GM23248 (cell line): ENCODE data around the gene RBM19. TPM values are rescaled to one million over a fixed set of nuclear protein-coding genes. Genes with fewer than 3 reads are reported as not detected.

Source experiments
- DNase-seq: peaks from one replicate; pipeline ENCODE4 v3.0.0-alpha.2; 2015
- H2AFZ ChIP-seq: fragments of 200-600 bp; sonication (generic); 2 replicates; pipeline ENCODE4 v1.6.1; 2016; ENCODE audit warnings: antibody characterized with exemption
- H3F3A ChIP-seq: fragments of 200-600 bp; sonication (generic); 2 replicates; pipeline ENCODE4 v1.6.1; 2016; ENCODE audit warnings: mild to moderate bottlenecking, antibody characterized with exemption, mixed run types; ENCODE audit not compliant: insufficient read depth
- H3K27ac ChIP-seq: fragments of 200-600 bp; sonication (generic); 2 replicates; pipeline ENCODE4 v1.5.1; 2016; ENCODE audit warnings: mild to moderate bottlenecking
- H3K27me3 ChIP-seq: fragments of 200-600 bp; sonication (generic); replicated peaks from 2 replicates; pipeline ENCODE4 v1.6.1; 2016; ENCODE audit warnings: mild to moderate bottlenecking; ENCODE audit not compliant: insufficient read depth
- H3K36me3 ChIP-seq: fragments of 200-600 bp; sonication (generic); 2 replicates; pipeline ENCODE4 v1.6.1; 2016; ENCODE audit warnings: low read depth, mild to moderate bottlenecking
- H3K4me1 ChIP-seq: fragments of 200-600 bp; sonication (generic); 2 replicates; pipeline ENCODE4 v1.6.1; 2016; ENCODE audit warnings: mild to moderate bottlenecking; ENCODE audit not compliant: insufficient read depth
- H3K4me2 ChIP-seq: fragments of 200-600 bp; sonication (generic); one replicate; pipeline ENCODE4 v1.6.1; 2016; ENCODE audit warnings: mild to moderate bottlenecking; ENCODE audit not compliant: unreplicated experiment
- H3K4me3 ChIP-seq: fragments of 200-600 bp; sonication (generic); 2 replicates; pipeline ENCODE4 v1.5.1; 2016; ENCODE audit warnings: mild to moderate bottlenecking
- H3K79me2 ChIP-seq: fragments of 200-600 bp; sonication (generic); 2 replicates; pipeline ENCODE4 v1.6.1; 2016; ENCODE audit warnings: mild to moderate bottlenecking; ENCODE audit not compliant: insufficient read depth
- H3K9ac ChIP-seq: fragments of 200-600 bp; sonication (generic); 2 replicates; pipeline ENCODE4 v1.6.1; 2016; ENCODE audit warnings: mild to moderate bottlenecking
- H3K9me2 ChIP-seq: fragments of 200-600 bp; sonication (generic); 2 replicates; pipeline ENCODE4 v1.6.1; 2016; ENCODE audit warnings: mixed run types, mild to moderate bottlenecking, moderate library complexity; ENCODE audit not compliant: insufficient read depth
- H3K9me3 ChIP-seq: fragments of 200-600 bp; sonication (generic); one replicate; pipeline ENCODE4 v1.6.1; 2017; ENCODE audit warnings: low read depth
- H4K20me1 ChIP-seq: fragments of 200-600 bp; sonication (generic); 2 replicates; pipeline ENCODE4 v1.6.0; 2016; ENCODE audit not compliant: insufficient read depth
- EZH2 ChIP-seq: fragments of 200-600 bp; sonication (generic); IDR thresholded peaks from 2 replicates; pipeline ENCODE4 v1.6.1; 2018; ENCODE audit warnings: antibody characterized with exemption, mild to moderate bottlenecking; ENCODE audit not compliant: insufficient read depth, poor library complexity, severe bottlenecking
- EZH2phosphoT487 ChIP-seq: fragments of 200-600 bp; sonication (generic); IDR thresholded peaks from 2 replicates; pipeline ENCODE4 v1.6.1; 2018; ENCODE audit warnings: antibody characterized with exemption, moderate library complexity, mild to moderate bottlenecking, low read depth; ENCODE audit not compliant: insufficient read depth
- WGBS, 2 experiments: methylation state at CpG; one replicate each; pipeline ENCODE4 v1.1.6; 2015 to 2017; ENCODE audit warnings: low lambda C conversion rate in 2 of 2, low coverage in 1 of 2; ENCODE audit errors: missing lambda C conversion rate in 2 of 2; 5-methylcytosine and 5-hydroxymethylcytosine counted together
- in situ Hi-C: fragments of 300-500 bp; cut with MboI; formaldehyde crosslinking; loops from 2 replicates; pipeline ENCODE4 v1.15.0; 2020
- polyA plus RNA-seq: library from polyadenylated mRNA; unstranded; fragments of >200 nt; fragmentation: Nextera tagmentation; extraction: Ambion mirVana; gene quantifications from 2 replicates; pipeline ENCODE4 v1.2.1, GENCODE V29; 2016
- total RNA-seq: library from RNA; depleted of rRNA; stranded (reverse); fragments of >200 nt; shearing (Covaris generic); gene quantifications from 2 replicates; pipeline ENCODE4 v1.2.3, GENCODE V29; 2014

RBM19 gene
- total and polyA plus RNA-seq, 2 experiments from 2014 or later = 14.8 to 17.1 TPM

DNA sequence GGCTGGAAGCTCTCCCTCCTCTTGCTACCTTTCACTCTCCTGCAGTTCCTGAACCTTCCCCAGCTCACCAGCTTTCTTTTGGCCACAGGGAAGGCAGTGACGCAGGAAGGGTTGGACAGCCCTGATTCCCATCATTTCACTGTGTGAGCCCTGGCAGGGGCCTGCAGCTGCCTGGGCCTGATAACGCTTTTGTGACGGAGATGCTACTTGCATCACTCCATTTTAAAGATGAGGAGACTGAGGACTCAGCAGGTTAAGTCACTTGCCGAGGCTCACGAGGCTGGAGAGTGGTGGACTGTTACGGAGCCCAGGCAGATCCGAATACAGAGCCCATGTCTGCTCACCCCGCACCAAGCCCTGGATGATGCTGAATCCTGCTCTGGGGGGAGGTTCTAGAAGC, 145.3 kb downstream of the RBM19 start:
- Histone ChIP-seq H2AFZ (no peak overlapping the region), H3K27me3 (no peaks in the 10 kb centered on the region), H3K79me2 (no peaks in the 10 kb centered on the region), H3F3A (no peaks in the 10 kb centered on the region), H4K20me1 (no peaks in the 10 kb centered on the region), H3K4me1 (no peaks in the 10 kb centered on the region), H3K27ac (no peak overlapping the region), H3K4me3 (no peak overlapping the region), H3K9me3 (no peaks in the 10 kb centered on the region), H3K9ac (no peak overlapping the region), H3K36me3 (no peaks in the 10 kb centered on the region), H3K4me2 (no peak overlapping the region), H3K9me2 (no peaks in the 10 kb centered on the region)
- DNase-seq = no peak
- TF ChIP-seq EZH2 = no peak
- no peak for TF ChIP-seq EZH2phosphoT487
- in situ Hi-C loops = no loop called here
- WGBS, 2 experiments = 97 to 99% methylated on average over 8 of the region's 8 CpGs

GRCh38 chr12:113820309-113820708, 145.8 kb downstream of the RBM19 start:
- Histone ChIP-seq H3K9me2 (no peaks in the 10 kb centered on the region), H3K27me3 (no peaks in the 10 kb centered on the region), H3K9me3 (no peaks in the 10 kb centered on the region), H3K4me3 (no peak overlapping the region), H3K36me3 (no peaks in the 10 kb centered on the region), H2AFZ (no peak overlapping the region), H3K4me1 (no peaks in the 10 kb centered on the region), H4K20me1 (no peaks in the 10 kb centered on the region), H3K79me2 (no peaks in the 10 kb centered on the region), H3K27ac (no peak overlapping the region), H3K9ac (no peak overlapping the region), H3K4me2 (no peak overlapping the region), H3F3A (no peaks in the 10 kb centered on the region)
- in situ Hi-C loops = no loop called here
- no peak for DNase-seq
- TF ChIP-seq EZH2 (no peak), EZH2phosphoT487 (no peak)
- 90 to 93% methylated on average over 15 of the region's 15 CpGs for WGBS, 2 experiments

DNA sequence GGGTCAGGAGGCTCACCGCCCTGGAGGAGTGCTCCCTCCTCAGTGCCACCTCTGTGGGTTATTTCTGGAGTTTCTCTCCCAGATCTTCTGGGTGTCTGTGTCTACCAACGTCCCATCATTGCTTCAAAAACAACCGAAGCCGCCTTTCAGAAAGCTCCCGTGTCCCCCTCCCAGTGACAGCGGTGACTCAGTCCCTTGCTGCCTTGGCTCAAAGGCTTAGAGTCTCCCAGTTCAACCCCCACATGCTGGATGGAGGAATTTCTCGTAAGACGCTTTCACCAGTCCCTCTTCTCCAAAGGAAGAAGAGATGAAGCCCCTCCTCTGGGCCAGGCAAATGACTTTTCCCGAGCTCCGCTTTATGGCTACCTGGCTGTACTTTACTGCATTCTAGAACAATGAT, 146.6 kb downstream of the RBM19 start:
- no peak overlapping the region for H2AFZ ChIP-seq
- WGBS, 2 experiments = 86 to 88% methylated on average over 10 of the region's 10 CpGs
- DNase-seq = no peak
- H3K79me2 ChIP-seq = no peaks in the 10 kb centered on the region
- no peaks in the 10 kb centered on the region for H3K36me3 ChIP-seq
- no peaks in the 10 kb centered on the region for H3K9me2 ChIP-seq
- H3K4me2 ChIP-seq = no peak overlapping the region
- H4K20me1 ChIP-seq = no peaks in the 10 kb centered on the region
- in situ Hi-C loops = no loop called here
- H3K27me3 ChIP-seq = no peaks in the 10 kb centered on the region
- no peaks in the 10 kb centered on the region for H3F3A ChIP-seq
- H3K27ac ChIP-seq = no peak overlapping the region
- TF ChIP-seq EZH2phosphoT487 (no peak), EZH2 (no peak)
- H3K9me3 ChIP-seq = no peaks in the 10 kb centered on the region
- no peak overlapping the region for H3K4me3 ChIP-seq
- no peaks in the 10 kb centered on the region for H3K4me1 ChIP-seq
- no peak overlapping the region for H3K9ac ChIP-seq

GRCh38 chr12:113818833-113819232, 147.3 kb downstream of the RBM19 start:
- Histone ChIP-seq H3K4me3 (no peak overlapping the region), H3K4me1 (no peaks in the 10 kb centered on the region), H3K27ac (no peak overlapping the region), H3K9me3 (no peaks in the 10 kb centered on the region), H3K9me2 (no peaks in the 10 kb centered on the region), H3K9ac (no peak overlapping the region), H3K4me2 (no peak overlapping the region), H2AFZ (no peak overlapping the region), H4K20me1 (no peaks in the 10 kb centered on the region), H3K79me2 (no peaks in the 10 kb centered on the region), H3F3A (no peaks in the 10 kb centered on the region), H3K27me3 (no peaks in the 10 kb centered on the region), H3K36me3 (no peaks in the 10 kb centered on the region)
- peak; percentile 14 for DNase-seq
- in situ Hi-C loops = no loop called here
- TF ChIP-seq EZH2 (no peak), EZH2phosphoT487 (no peak)
- WGBS, 2 experiments = 93 to 94% methylated on average over 10 of the region's 10 CpGs

- DNase-seq = peak; percentile 10
- TF ChIP-seq EZH2phosphoT487 (no peak), EZH2 (no peak)
- Histone ChIP-seq H3K9me2 (no peaks in the 10 kb centered on the region), H2AFZ (no peak overlapping the region), H3K27me3 (no peaks in the 10 kb centered on the region), H3F3A (no peaks in the 10 kb centered on the region), H3K9ac (no peak overlapping the region), H3K4me2 (no peak overlapping the region), H3K36me3 (no peaks in the 10 kb centered on the region), H3K79me2 (no peaks in the 10 kb centered on the region), H3K4me1 (no peaks in the 10 kb centered on the region), H3K27ac (no peak overlapping the region), H3K4me3 (no peak overlapping the region), H3K9me3 (no peaks in the 10 kb centered on the region), H4K20me1 (no peaks in the 10 kb centered on the region)
- in situ Hi-C loops = no loop called here
- WGBS, 2 experiments = 85 to 87% methylated on average over 4 of the region's 4 CpGs
Observed at GRCh38 chr12:113818283-113818682, 147.8 kb downstream of the RBM19 start.
